Neural cell (in vitro differentiated cells): ENCODE results near the gene SEMA7A.

ENCODE experiments used
- CTCF ChIP-seq: fragments of 450-650 bp; IDR thresholded peaks from 2 replicates; pipeline ENCODE4 v1.5.1; 2014; ENCODE audit warnings: antibody characterized with exemption, mild to moderate bottlenecking, moderate library complexity; ENCODE audit not compliant: poor library complexity, severe bottlenecking
- EP300 ChIP-seq: fragments of 450-650 bp; conservative IDR thresholded peaks from 2 replicates; pipeline ENCODE4 v1.6.1; 2014; ENCODE audit warnings: antibody characterized with exemption, mild to moderate bottlenecking, moderate library complexity; ENCODE audit not compliant: poor library complexity, severe bottlenecking
- EZH2 ChIP-seq: fragments of 200-600, 300-800 bp; shearing (Covaris generic), sonication (generic); IDR thresholded peaks from 2 replicates; pipeline ENCODE4 v1.6.1; 2014; ENCODE audit warnings: antibody characterized with exemption, low read length, borderline replicate concordance, mild to moderate bottlenecking; ENCODE audit not compliant: insufficient read depth, poor library complexity, severe bottlenecking
- POLR2AphosphoS5 ChIP-seq: IDR thresholded peaks from 2 replicates; pipeline ENCODE4 v1.6.1; 2012
- RAD21 ChIP-seq: fragments of 450-650 bp; conservative IDR thresholded peaks from 2 replicates; pipeline ENCODE4 v1.6.1; 2014; ENCODE audit warnings: antibody characterized with exemption, mild to moderate bottlenecking, moderate library complexity
- REST ChIP-seq: IDR thresholded peaks from 2 replicates; pipeline ENCODE4 v1.6.1; 2012; ENCODE audit warnings: borderline replicate concordance
- SMC3 ChIP-seq: fragments of 450-650 bp; conservative IDR thresholded peaks from 2 replicates; pipeline ENCODE4 v1.6.1; 2014; ENCODE audit warnings: antibody characterized with exemption, mild to moderate bottlenecking, moderate library complexity; ENCODE audit not compliant: poor library complexity

- TF ChIP-seq EZH2 (no peak), CTCF (no peak), POLR2AphosphoS5 (no peak), SMC3 (no peak), EP300 (no peak), REST (no peak), RAD21 (no peak)
These were observed 55.7 kb downstream of the SEMA7A start for GRCh38 chr15:74377831-74378766.
